Measurements from ENCODE around the gene NELFA.

Gene NELFA

DNA sequence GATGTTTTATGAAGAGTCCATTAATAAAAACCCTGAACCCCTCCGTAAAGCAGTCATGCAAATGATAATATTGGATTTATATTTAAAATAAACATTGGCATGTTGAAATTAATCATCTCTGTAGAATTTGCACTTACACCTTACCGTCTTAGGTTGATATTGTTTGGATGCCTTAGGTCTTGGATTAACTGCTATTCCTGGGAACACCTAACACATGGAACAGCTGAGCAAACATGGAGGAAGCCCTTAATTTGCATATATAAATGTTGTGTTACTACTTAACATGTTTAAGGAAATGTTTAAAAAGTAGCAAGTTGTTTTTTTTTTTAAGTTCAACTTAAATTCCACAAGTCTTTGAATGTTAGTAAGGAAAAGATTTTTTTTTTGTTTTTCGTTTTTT, 75.1 kb downstream of the NELFA start:
- DNase-seq (ENCODE audit: low read depth): no peak

- DNase-seq (ENCODE audit: low read depth): no peak
Observed at GRCh38 chr4:1932736-1933135, 76.0 kb downstream of the NELFA start.

All from fibroblast of the conjunctiva (primary cell).